ENCODE data around the gene PICALM. TPM values are rescaled to one million over a fixed set of nuclear protein-coding genes. Genes with fewer than 3 reads are reported as not detected.

The PICALM gene
- total and polyA plus RNA-seq, 8 donors = 23.3 to 90.9 (median 51.7) TPM

DNA sequence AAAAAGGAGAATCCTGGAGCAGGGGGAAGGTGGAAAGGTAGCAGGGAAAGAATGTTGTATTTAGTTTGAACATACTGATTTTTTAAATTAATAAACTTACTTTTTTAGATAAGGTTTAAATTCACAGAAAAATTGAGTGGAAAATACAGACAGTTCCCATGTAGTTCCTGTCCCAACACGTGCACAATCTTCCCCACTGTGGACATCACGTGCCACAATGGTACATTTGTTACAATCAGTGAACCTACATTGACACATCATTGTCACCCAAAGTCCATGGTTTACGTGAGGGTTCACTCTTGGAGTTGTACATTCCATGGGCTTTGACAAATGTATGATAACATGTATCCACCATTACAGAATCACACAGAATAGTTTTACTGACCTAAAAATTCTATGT lies 10.5 kb upstream of the PICALM start:
- no peak for FAIRE-seq
- H3K9me3 ChIP-seq = no peaks in the 10 kb centered on the region
- no peak overlapping the region for H3K4me3 ChIP-seq
- intact Hi-C loops (cut with DNase I) = loop anchor here in 1 of 3 donors (10.0 kb wide), 1 partner anchor 85 kb away; no protein-coding TSS in a partner anchor
- no peak for DNase-seq
- no peaks in the 10 kb centered on the region for H3K27me3 ChIP-seq
- no peaks in the 10 kb centered on the region for H3K36me3 ChIP-seq
- WGBS, 2 donors = 83 to 86% methylated on average over 3 of the region's 3 CpGs
- H3K27ac ChIP-seq = no peak overlapping the region
- no peaks in the 10 kb centered on the region for H3K4me1 ChIP-seq
- no peak for ATAC-seq
- TF ChIP-seq, protein P1, sequence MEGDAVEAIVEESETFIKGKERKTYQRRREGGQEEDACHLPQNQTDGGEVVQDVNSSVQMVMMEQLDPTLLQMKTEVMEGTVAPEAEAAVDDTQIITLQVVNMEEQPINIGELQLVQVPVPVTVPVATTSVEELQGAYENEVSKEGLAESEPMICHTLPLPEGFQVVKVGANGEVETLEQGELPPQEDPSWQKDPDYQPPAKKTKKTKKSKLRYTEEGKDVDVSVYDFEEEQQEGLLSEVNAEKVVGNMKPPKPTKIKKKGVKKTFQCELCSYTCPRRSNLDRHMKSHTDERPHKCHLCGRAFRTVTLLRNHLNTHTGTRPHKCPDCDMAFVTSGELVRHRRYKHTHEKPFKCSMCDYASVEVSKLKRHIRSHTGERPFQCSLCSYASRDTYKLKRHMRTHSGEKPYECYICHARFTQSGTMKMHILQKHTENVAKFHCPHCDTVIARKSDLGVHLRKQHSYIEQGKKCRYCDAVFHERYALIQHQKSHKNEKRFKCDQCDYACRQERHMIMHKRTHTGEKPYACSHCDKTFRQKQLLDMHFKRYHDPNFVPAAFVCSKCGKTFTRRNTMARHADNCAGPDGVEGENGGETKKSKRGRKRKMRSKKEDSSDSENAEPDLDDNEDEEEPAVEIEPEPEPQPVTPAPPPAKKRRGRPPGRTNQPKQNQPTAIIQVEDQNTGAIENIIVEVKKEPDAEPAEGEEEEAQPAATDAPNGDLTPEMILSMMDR (IDR thresholded peaks at IDR 0.05) = no peak

DNA sequence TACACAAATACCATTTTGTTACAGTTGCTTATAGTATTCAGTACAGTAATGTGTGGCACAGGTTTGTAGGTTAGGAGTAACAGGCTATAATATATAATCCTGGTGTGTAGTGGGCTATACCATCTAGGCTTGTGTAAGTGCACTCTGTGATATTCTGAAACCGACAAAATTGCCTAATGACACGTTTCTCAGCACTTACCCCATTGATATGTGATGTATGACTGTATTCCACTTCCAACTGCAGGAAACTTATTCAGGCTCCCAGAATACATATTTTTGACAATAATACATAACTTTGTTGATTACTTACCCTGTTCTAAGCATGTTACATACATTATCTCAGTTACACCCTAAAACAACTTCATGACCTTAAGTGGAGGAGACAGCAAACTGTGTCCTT lies 5.1 kb upstream of the PICALM start:
- TF ChIP-seq, protein P1 (IDR thresholded peaks at IDR 0.05) = no peak
- Histone ChIP-seq H3K4me3 (no peak overlapping the region), H3K27ac (no peak overlapping the region), H3K9me3 (no peaks in the 10 kb centered on the region), H3K4me1 (peaks cover 5 to 8% (median 7%) of the 10 kb centered on the region in 3 donors), H3K36me3 (no peaks in the 10 kb centered on the region), H3K27me3 (no peaks in the 10 kb centered on the region)
- 76 to 83% methylated on average over 2 of the region's 2 CpGs for WGBS, 2 donors
- DNase-seq (no peak), FAIRE-seq (no peak), ATAC-seq (no peak)
- intact Hi-C loops (cut with DNase I) = loop anchor here in 1 of 3 donors (10.0 kb wide), 1 partner anchor 91 kb away; no protein-coding TSS in a partner anchor

DNA sequence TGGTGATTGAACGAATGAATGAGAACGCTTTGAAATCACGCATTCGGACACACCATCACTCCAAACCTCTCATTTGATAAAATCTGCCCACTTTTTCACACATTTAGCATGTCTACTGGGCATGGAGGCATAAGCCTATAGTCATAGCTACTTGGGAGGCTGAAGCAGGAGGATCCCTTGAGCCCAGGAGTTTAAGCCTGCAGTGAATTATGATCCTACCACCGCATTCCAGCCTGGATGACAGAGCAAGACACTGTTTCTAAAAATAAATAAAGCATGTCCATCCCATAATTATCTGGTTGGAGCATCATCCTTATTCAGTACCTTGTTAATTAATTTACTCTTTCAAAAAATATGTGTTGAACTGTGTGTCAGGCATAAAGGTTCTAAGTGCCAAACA lies 3.3 kb upstream of the PICALM start:
- H3K4me3 ChIP-seq = no peak overlapping the region
- H3K9me3 ChIP-seq = no peaks in the 10 kb centered on the region
- no peaks in the 10 kb centered on the region for H3K27me3 ChIP-seq
- TF ChIP-seq, protein P1 (IDR thresholded peaks at IDR 0.05) = no peak
- H3K36me3 ChIP-seq = no peaks in the 10 kb centered on the region
- 95 to 99% methylated on average over 5 of the region's 5 CpGs for WGBS, 2 donors
- intact Hi-C loops (cut with DNase I) = loop anchor here in 1 of 3 donors (10.0 kb wide), 1 partner anchor 93 kb away; no protein-coding TSS in a partner anchor
- FAIRE-seq = no peak
- peaks cover 5 to 8% (median 7%) of the 10 kb centered on the region in 3 donors for H3K4me1 ChIP-seq
- no peak for DNase-seq
- no peak overlapping the region for H3K27ac ChIP-seq
- ATAC-seq = no peak

DNA sequence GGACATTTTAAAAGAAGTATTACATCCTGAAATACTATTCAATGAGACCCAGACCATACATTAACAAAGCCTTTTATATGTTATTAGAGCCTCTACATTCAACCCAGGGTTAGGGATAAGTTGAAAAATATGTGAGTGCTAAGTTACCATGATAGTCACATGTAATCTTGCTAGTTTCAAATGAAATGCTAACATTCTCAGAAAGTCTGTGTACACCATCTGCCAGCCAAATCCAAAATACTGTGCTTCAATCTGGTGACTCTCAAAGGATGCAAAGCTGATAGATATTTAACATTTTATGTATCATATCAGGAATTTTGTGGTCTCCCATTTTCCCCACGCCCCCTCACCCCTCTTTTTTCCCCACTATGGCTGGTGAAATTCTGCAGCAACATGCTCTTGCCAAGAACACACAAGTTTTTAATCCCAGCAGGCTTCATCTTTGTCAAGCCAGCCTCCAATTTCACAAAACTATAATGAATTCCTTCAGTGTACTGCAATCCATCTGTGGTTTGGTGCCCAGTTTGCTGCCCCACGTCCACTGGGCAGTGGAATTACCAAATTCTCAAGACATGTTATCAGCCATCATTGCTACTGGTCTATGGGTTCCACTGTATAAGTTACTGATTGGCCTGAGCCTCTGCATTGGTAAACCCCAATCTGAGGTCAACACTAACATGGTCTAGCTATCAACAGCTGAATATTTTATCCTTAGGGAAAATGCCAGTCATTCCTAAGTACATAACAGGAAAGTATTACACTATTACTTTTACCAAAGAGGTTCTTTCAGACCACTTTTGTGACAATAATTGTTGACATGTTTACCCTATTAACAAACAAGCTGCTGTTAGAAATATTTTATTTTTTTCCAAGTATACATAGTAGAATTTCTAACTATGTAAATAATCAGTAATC lies 1.5 kb upstream of the PICALM start:
- ATAC-seq (no peak), FAIRE-seq (no peak), DNase-seq (no peak)
- 84 to 88% methylated on average over 2 of the region's 2 CpGs for WGBS, 2 donors
- intact Hi-C loops (cut with DNase I) = loop anchor here in 1 of 3 donors (10.0 kb wide), 1 partner anchor 94 kb away; no protein-coding TSS in a partner anchor
- H3K27ac ChIP-seq = peak overlapping the region; percentile 85 to 94 (median 88)
- peaks cover 5 to 15% (median 14%) of the 10 kb centered on the region in 3 donors for H3K4me1 ChIP-seq
- H3K4me3 ChIP-seq = no peak overlapping the region
- TF ChIP-seq, protein P1 (IDR thresholded peaks at IDR 0.05) = no peak
- H3K36me3 ChIP-seq = no peaks in the 10 kb centered on the region
- H3K9me3 ChIP-seq = no peaks in the 10 kb centered on the region
- H3K27me3 ChIP-seq = no peaks in the 10 kb centered on the region
